Measurements from ENCODE around the gene RNF213.

Gene RNF213

GRCh38 chr17:80372922-80373570 lies 112.4 kb downstream of the RNF213 start:
- no peak for DNase-seq (ENCODE audit: low read depth)

- DNase-seq (ENCODE audit: low read depth), result no peak
Measured at GRCh38 chr17:80374039-80374731, 113.5 kb downstream of the RNF213 start.

GRCh38 chr17:80374732-80375585 lies 114.3 kb downstream of the RNF213 start:
- DNase-seq (ENCODE audit: low read depth), result no peak

- DNase-seq (ENCODE audit: low read depth), result no peak
Measured at GRCh38 chr17:80376531-80376930, 115.9 kb downstream of the RNF213 start.

- DNase-seq (ENCODE audit: low read depth), result no peak
Measured at GRCh38 chr17:80377798-80378197, 117.1 kb downstream of the RNF213 start.

- DNase-seq (ENCODE audit: low read depth), result no peak
Measured at GRCh38 chr17:80379348-80379747, 118.7 kb downstream of the RNF213 start.

GRCh38 chr17:80380068-80380467 lies 119.4 kb downstream of the RNF213 start:
- no peak for DNase-seq (ENCODE audit: low read depth)

- no peak for DNase-seq (ENCODE audit: low read depth)
Measured at GRCh38 chr17:80380555-80381002, 119.9 kb downstream of the RNF213 start.

GRCh38 chr17:80381416-80381923 lies 120.8 kb downstream of the RNF213 start:
- DNase-seq (ENCODE audit: low read depth), result no peak

- DNase-seq (ENCODE audit: low read depth), result no peak
Measured at GRCh38 chr17:80382446-80382845, 121.8 kb downstream of the RNF213 start.

GRCh38 chr17:80382956-80383355 lies 122.3 kb downstream of the RNF213 start:
- DNase-seq (ENCODE audit: low read depth), result no peak

- DNase-seq (ENCODE audit: low read depth), result no peak
Measured at GRCh38 chr17:80384078-80384960, 123.7 kb downstream of the RNF213 start.

GRCh38 chr17:80385046-80385445 lies 124.4 kb downstream of the RNF213 start:
- DNase-seq (ENCODE audit: low read depth), result no peak

GRCh38 chr17:80386341-80386740 lies 125.7 kb downstream of the RNF213 start:
- no peak for DNase-seq (ENCODE audit: low read depth)

- no peak for DNase-seq (ENCODE audit: low read depth)
Measured at GRCh38 chr17:80387071-80387470, 126.4 kb downstream of the RNF213 start.

- no peak for DNase-seq (ENCODE audit: low read depth)
Measured at GRCh38 chr17:80388175-80388574, 127.5 kb downstream of the RNF213 start.

GRCh38 chr17:80388601-80389000 lies 127.9 kb downstream of the RNF213 start:
- no peak for DNase-seq (ENCODE audit: low read depth)

- no peak for DNase-seq (ENCODE audit: low read depth)
Measured at GRCh38 chr17:80389011-80389995, 128.7 kb downstream of the RNF213 start.

GRCh38 chr17:80393241-80393890 lies 132.7 kb downstream of the RNF213 start:
- DNase-seq (ENCODE audit: low read depth), result no peak

- no peak for DNase-seq (ENCODE audit: low read depth)
Measured at GRCh38 chr17:80393961-80394360, 133.3 kb downstream of the RNF213 start.
